ENCODE data around the gene LYRM2.

Gene LYRM2

GRCh38 chr6:89555806-89556205 is 82.7 kb downstream of the LYRM2 start:
- DNase-seq (ENCODE audit: low read depth in 2 of 2), result no peak

DNA sequence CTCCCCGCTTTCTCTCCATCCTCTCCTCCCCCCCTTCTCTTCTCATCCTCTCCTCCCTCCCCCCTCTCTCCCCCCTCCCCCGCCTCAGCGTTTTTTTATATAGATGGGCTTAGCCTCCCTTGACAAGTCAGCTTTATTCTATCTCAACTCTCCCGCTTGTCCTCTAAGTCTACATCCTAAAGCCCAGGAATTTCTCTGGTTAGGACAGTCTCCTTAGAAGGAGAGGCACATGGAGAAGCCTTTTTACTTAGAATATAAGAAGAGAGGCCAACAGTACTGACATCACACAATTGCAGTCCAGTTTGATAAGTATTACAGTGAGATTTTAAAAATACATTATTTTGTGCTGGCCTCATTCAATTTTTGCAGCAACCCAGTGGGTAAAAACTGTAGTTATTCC is 83.5 kb downstream of the LYRM2 start:
- DNase-seq (ENCODE audit: low read depth in 2 of 2), result no peak

GRCh38 chr6:89554106-89554505 is 84.4 kb downstream of the LYRM2 start:
- no peak for DNase-seq (ENCODE audit: low read depth in 2 of 2)

- no peak for DNase-seq (ENCODE audit: low read depth in 2 of 2)
Observed at GRCh38 chr6:89553431-89553830, 85.1 kb downstream of the LYRM2 start.

DNA sequence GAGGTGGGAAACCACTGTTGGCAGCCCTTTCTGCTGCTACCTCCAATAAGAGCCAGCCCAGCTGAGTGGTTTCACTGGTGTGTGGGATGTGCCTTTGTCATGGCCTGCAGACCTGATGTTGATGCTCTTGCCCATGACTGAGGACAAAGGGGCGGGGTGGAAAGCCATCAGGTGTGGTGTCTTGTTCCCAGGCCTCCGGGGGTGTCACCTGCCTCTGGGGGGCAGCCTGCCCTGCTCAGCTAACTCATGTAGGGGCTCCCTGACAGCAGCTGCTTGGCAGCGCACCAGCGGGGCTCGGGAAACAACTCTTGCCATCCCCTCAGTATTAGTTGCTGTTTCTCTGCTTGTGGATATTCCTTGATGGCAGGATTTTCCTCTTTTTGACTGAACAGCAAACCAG is 91.3 kb downstream of the LYRM2 start:
- no peak for DNase-seq (ENCODE audit: low read depth in 2 of 2)

DNA sequence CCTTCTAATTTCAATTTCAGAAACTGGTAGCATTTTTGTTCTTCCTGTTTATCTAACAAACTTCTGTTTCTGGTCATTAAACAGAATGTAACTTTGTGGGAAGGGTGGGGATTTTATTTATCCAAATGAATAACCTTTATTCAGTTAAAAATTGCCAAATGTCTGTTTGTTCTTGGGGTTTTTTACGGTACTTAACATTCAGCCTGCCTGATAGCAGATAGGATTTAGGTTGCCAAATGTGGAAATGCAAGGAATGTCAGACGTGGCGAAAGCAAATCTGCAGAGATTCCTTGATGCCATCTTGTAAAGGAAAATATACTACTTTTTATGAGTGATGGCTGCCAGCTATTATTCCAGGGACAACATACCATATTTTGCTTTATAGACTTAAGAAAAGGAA is 95.7 kb downstream of the LYRM2 start:
- no peak for DNase-seq (ENCODE audit: low read depth in 2 of 2)

DNA sequence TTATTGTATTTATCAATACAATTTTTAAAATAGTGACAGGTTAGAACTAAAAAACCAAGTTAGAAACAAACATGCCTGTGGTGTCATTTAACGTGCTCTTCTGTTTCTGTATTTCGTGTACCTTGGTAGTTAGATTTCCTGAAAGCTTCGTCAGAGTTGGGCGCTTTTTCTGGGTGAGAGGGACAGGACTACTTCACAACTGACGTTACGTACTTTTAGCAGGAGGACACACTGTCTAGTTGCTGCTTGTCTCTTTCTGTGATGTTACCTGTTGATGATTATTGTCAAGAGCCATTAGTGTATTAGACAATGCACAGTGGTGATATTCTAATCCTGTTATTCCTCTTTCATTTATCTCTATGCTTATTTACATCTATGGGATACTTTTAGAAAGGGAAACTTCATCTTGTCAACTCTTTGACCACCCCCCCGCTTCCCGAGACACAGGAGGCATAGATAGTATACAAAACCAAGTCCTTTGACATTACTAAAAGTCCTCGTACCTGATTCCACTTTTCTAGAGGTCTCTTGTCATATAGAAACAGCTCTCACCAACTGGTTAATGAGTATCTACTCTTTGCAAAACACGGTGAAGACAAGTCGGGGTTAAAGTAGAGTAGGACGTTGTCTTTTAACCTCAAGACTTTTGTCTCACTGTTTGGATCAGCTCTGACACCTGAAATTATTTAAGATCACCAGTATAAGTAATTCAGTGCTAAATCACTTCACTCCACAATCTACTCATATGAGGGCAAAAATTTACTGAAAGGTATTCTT is 96.3 kb downstream of the LYRM2 start:
- DNase-seq (ENCODE audit: low read depth in 2 of 2), result no peak

DNA sequence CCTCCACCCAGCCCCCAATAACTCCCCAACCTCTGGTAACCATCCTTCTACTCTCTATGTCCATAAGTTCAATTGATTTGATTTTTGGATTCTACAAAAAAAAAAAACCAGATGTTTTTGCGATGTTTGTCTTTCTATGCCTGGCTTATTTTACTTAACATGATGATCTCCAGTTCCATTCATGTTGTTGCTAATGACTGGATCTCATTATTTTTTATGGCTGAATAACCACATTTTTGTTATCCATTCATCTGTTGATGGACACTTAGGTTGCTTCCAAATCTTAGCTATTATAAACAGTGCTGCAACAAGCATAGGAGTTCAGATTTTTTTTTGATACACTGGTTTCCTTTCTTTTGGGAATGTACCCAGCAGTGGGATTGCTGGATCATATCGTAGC is 98.8 kb downstream of the LYRM2 start:
- no peak for DNase-seq (ENCODE audit: low read depth in 2 of 2)

DNA sequence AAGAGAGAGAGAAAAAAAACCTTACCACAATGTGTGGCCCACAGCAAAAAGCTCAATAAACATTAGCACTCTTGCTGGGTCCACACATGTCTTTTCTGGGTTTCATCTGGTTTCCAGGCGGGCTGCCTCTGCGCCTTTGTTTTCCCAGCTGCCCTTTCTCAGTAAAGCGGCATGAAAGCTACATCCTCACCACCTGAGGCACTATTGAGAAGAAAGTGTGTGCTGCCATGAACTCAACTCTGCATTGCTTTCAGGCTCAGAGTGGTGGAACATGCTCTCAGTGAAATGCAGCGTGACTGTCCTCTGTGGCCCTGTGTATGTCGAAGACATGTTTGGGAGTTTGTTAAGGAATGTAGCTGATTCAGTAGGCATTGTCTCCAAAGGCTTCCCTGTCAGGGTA is 102.3 kb downstream of the LYRM2 start:
- DNase-seq (ENCODE audit: low read depth in 2 of 2), result no peak

DNA sequence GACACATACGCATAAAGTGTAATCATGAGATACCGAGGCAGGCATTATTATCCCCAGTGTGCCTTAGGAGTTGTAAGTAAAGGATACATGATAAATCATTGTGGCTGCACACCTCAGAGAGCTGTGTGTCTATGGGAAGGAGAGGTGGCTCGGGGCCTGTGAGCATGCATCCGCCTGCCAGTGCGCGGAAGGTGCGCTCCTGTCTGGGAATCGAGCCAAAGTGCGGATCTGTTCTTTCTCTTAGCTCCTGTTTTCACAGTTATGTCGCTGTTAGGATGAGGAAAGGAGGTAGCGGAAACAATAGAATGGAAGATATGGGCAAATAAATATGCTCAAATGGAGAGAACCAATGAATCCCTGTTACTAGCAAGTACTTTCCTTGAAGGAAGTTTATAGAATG is 107.6 kb downstream of the LYRM2 start:
- DNase-seq (ENCODE audit: low read depth in 2 of 2), result no peak

- DNase-seq (ENCODE audit: low read depth in 2 of 2), result no peak
Observed at GRCh38 chr6:89528866-89529265, 109.7 kb downstream of the LYRM2 start.

- no peak for DNase-seq (ENCODE audit: low read depth in 2 of 2)
Observed at GRCh38 chr6:89527634-89528033, 110.9 kb downstream of the LYRM2 start.

GRCh38 chr6:89526563-89526869 is 112.0 kb downstream of the LYRM2 start:
- no peak for DNase-seq (ENCODE audit: low read depth in 2 of 2)

DNA sequence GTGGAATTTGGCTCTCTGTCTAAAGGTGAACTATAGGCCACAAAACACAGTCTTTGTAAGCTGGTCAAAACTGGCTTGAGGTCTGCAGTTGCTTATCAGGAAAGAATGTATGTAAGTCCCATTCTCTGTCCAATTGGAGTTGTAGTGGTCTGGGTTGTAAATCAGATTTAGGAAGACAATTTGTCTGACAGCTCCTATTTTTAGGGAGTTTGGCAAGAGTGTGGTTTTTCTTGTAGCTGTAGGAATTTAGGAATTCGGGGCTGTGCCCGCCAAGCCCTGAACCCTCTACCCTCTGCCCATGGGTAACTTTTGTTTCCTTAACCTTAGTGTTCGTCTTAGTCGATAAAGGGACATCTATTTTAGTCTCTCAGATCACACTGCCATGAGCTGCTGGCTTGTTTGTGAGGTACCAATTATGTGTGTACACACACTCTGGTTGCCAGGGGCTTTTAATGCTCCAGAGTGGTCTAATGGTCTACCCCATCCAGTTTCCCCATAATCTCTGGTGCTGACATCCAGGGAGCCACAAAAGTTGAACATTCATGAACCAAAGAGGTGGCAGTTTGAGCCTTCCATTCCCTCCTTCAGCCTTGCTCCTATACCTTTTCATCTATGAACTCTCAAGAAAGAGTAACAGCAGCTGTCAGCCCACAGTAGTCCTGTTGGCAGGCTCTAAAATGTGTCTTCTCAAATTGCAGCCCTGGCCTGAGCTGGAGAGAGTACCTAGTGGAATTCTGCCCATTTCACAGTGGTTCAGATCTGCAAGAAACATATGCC is 112.6 kb downstream of the LYRM2 start:
- DNase-seq (ENCODE audit: low read depth in 2 of 2), result no peak

- no peak for DNase-seq (ENCODE audit: low read depth in 2 of 2)
Observed at GRCh38 chr6:89522778-89523177, 115.8 kb downstream of the LYRM2 start.

DNA sequence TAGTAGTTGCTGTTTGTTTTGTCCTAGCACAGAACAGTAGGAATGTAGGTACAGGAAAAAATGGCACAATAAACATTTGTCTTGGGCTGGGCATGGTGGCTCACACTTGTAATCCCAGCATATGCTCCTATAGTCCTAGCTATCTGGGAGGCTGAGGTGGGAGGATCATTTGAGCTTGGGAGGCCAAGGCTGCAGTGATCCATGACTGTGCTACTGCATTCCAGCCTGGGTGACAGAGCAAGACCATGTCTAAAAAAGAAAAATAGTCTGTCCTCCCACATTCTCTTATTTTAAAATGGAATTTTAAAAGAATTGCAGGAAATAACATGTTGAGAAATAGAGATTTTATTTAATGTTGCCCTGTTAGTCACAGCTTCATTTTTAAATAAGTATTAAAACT is 117.8 kb downstream of the LYRM2 start:
- DNase-seq (ENCODE audit: low read depth in 2 of 2), result no peak

DNA sequence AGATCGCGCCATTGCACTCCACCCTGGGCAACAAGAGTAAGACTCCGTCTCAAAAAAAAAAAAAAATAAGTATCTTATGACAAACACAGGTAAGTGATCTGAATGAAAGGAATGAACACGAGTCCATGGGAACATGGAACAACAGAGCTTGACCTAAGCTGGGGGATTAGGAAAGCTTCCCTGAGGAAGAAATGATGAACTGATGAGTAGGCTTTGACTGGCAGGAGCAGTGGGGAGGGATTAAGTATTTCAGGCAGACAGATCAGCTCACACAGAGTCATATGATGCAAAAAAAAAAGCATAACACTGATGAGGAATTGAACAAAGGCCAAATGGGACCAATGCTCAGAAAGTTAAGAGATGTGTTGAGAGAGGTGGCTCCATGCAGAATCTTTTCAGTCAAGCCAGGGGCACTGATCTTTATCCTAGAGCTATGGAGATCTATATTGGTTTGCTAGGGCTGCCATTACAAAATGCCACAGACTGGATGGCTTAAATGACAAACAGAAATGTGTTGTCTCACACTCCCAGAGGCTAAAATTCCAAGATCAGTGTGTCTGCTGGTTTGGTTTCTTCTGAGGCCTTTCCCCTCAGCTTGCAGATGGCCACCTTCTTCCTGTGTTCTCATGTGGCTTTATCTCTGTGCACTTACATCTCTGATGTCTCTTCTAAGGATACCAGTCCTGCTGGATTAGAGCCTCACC is 120.0 kb downstream of the LYRM2 start:
- DNase-seq (ENCODE audit: low read depth in 2 of 2), result no peak
